Measurements from ENCODE around the gene ZNF32.
"Not testable (repeated sequence)": the region's sequence is repeated elsewhere in the genome, so short reads cannot be mapped to it uniquely, and the experiment has no call there.

DNA sequence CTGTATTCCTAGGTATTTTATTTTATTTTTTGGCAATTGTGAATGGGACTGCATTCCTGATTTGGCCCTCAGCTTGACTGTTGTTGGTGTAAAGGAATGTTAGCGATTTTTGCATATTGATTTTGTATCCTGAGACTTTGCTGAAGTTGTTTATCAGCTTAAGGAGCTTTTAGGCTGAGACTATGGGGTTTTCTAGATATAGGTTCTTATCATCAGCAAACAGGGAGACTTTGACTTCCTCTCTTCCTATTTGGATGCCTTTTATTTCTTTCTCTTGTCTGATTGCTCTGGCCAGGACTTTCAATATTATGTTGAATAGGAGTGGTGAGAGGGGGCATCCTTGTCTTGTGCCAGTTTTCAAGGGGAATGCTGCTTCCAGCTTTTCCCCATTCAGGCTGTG lies 12.9 kb downstream of the ZNF32 start:
- TF ChIP-seq, protein P1, sequence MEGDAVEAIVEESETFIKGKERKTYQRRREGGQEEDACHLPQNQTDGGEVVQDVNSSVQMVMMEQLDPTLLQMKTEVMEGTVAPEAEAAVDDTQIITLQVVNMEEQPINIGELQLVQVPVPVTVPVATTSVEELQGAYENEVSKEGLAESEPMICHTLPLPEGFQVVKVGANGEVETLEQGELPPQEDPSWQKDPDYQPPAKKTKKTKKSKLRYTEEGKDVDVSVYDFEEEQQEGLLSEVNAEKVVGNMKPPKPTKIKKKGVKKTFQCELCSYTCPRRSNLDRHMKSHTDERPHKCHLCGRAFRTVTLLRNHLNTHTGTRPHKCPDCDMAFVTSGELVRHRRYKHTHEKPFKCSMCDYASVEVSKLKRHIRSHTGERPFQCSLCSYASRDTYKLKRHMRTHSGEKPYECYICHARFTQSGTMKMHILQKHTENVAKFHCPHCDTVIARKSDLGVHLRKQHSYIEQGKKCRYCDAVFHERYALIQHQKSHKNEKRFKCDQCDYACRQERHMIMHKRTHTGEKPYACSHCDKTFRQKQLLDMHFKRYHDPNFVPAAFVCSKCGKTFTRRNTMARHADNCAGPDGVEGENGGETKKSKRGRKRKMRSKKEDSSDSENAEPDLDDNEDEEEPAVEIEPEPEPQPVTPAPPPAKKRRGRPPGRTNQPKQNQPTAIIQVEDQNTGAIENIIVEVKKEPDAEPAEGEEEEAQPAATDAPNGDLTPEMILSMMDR (conservative IDR thresholded peaks at IDR 0.05 in 1 of 2, IDR thresholded peaks at IDR 0.05 in 1 of 2; ENCODE audit: extremely low read depth in 1 of 2, insufficient read depth in 1 of 2, low read depth in 1 of 2, low read length in 2 of 2): not testable (repeated sequence)
- TF ChIP-seq EZH2 (IDR thresholded peaks at IDR 0.05; ENCODE audit: borderline replicate concordance, low read length): not testable (repeated sequence)

Data from mammary epithelial cell (primary cell).